Measurements from ENCODE around the gene WNT7A. TPM values are rescaled to one million over a fixed set of nuclear protein-coding genes. Genes with fewer than 3 reads are reported as not detected.

The WNT7A gene
- total RNA-seq, 1 experiment from 2014 or later, result 0.34 TPM

- no peaks in the 10 kb centered on the region for H3K36me3 ChIP-seq (ENCODE audit: control insufficient read depth in 1 of 2, insufficient read depth in 2 of 2, low read length in 2 of 2)
- ChIA-PET POLR2A (no interaction called here), CTCF (interaction anchor here (1.0 kb wide), 1 partner anchor 16 kb away, joined by 3 read pairs; no protein-coding TSS in a partner anchor), RAD21 (ENCODE audit: low non-redundant PET in 1 of 2, low total read pairs in 2 of 2, uncharacterized antibody in 2 of 2, unreplicated experiment in 2 of 2) (no interaction called here)
- H3K4me1 ChIP-seq (ENCODE audit: control insufficient read depth in 1 of 2, insufficient read depth in 2 of 2, low read length in 2 of 2), result no peaks in the 10 kb centered on the region
- peaks cover 5% of the 10 kb centered on the region; the same call in 1 of the 2 replicates for H3K27me3 ChIP-seq (ENCODE audit: insufficient read depth, low read length)
- no peak overlapping the region for H2AFZ ChIP-seq (ENCODE audit: low read depth, low read length, poor library complexity, severe bottlenecking)
- no peaks in the 10 kb centered on the region for H3K9me3 ChIP-seq (ENCODE audit: control insufficient read depth in 1 of 2, insufficient read depth in 1 of 2, low read depth in 1 of 2, low read length in 2 of 2)
- no peak overlapping the region for H3K4me3 ChIP-seq (replicated peaks in 1 of 2; ENCODE audit: low read depth in 1 of 2, low read length in 2 of 2)
- no peak overlapping the region for H3K4me2 ChIP-seq (ENCODE audit: low read length)
- no peaks in the 10 kb centered on the region for H4K20me1 ChIP-seq (ENCODE audit: insufficient read depth)
- intact Hi-C loops (cut with micrococcal nuclease), result no loop called here
- H3K27ac ChIP-seq (ENCODE audit: low read depth, low read length), result no peak overlapping the region
- DNase-seq (ENCODE audit: low read depth, low spot score) (no peak), ATAC-seq (no peak)
- no TSS peak for BruUV-seq (replicated peaks)
- TF ChIP-seq FOSL1 (IDR thresholded peaks at IDR 0.05; ENCODE audit: low read depth) (no peak), POLR2AphosphoS5 (IDR thresholded peaks at IDR 0.05; ENCODE audit: low read depth, low read length) (no peak), TCF7L2 (IDR thresholded peaks at IDR 0.05; ENCODE audit: borderline replicate concordance, extremely low read depth, insufficient read depth, insufficient read length) (no peak), ATF3 (IDR thresholded peaks at IDR 0.05) (no peak), EGR1 (IDR thresholded peaks at IDR 0.05; ENCODE audit: low read depth) (no peak), JUND (IDR thresholded peaks at IDR 0.05) (no peak), REST (IDR thresholded peaks at IDR 0.05; ENCODE audit: low read depth) (no peak), EZH2phosphoT487 (IDR thresholded peaks at IDR 0.05; ENCODE audit: borderline replicate concordance) (no peak)
- no peaks in the 10 kb centered on the region for H3K9me2 ChIP-seq (ENCODE audit: insufficient read depth)
- H3K79me2 ChIP-seq (ENCODE audit: insufficient read depth, low read length), result no peaks in the 10 kb centered on the region
- no peak overlapping the region for H3K9ac ChIP-seq (ENCODE audit: low read length)
Observed at GRCh38 chr3:13792051-13792490, 87.8 kb downstream of the WNT7A start.
